ENCODE results near the gene PRKACA.

DNA sequence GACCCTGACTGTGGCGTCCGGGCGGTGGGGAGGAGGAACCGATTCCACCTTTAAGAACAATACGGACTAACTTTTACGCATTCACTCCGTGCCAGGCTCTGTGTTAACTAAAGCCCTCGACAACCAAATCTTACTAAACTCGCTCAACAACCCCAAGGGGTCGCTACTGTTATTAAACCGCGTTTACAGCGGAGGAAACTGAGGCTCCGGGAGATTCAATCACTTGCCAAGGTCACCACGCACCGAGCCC is 28.2 kb downstream of the PRKACA start:
- TF ChIP-seq, protein P1, sequence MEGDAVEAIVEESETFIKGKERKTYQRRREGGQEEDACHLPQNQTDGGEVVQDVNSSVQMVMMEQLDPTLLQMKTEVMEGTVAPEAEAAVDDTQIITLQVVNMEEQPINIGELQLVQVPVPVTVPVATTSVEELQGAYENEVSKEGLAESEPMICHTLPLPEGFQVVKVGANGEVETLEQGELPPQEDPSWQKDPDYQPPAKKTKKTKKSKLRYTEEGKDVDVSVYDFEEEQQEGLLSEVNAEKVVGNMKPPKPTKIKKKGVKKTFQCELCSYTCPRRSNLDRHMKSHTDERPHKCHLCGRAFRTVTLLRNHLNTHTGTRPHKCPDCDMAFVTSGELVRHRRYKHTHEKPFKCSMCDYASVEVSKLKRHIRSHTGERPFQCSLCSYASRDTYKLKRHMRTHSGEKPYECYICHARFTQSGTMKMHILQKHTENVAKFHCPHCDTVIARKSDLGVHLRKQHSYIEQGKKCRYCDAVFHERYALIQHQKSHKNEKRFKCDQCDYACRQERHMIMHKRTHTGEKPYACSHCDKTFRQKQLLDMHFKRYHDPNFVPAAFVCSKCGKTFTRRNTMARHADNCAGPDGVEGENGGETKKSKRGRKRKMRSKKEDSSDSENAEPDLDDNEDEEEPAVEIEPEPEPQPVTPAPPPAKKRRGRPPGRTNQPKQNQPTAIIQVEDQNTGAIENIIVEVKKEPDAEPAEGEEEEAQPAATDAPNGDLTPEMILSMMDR (conservative IDR thresholded peaks at IDR 0.05; ENCODE audit: low read depth, low read length): peak; percentile 45
- no peak for TF ChIP-seq EZH2 (IDR thresholded peaks at IDR 0.05; ENCODE audit: borderline replicate concordance, low read depth, low read length, poor library complexity, severe bottlenecking)

Measured in A673 (cell line).